B cell (primary cell): ENCODE data around the gene MAML2. TPM values are rescaled to one million over a fixed set of nuclear protein-coding genes. Genes with fewer than 3 reads are reported as not detected.

Experiments
- ATAC-seq: fragments of 200-7000 bp; cut with Tn5 transposase; one replicate; pipeline ENCODE4 v1.10.0; 2021; ENCODE audit warnings: low read depth, mild to moderate bottlenecking, moderate number of reproducible peaks, moderate library complexity
- CTCF ChIA-PET: fragments of 350-600 bp; sonication (Branson Sonifier 250); formaldehyde crosslinking; loops from one replicate; lab custom pipeline; 2021; ENCODE audit warnings: antibody characterized with exemption, inconsistent platforms; lab: Charles Lee
- POLR2A ChIA-PET: fragments of 350-600 bp; sonication (Branson Sonifier 250); formaldehyde crosslinking; loops from one replicate; lab custom pipeline; 2021; ENCODE audit warnings: antibody characterized with exemption; lab: Charles Lee
- DNase-seq: peaks from one replicate; pipeline ENCODE4 v3.0.0; 2013
- H2AFZ ChIP-seq: 2 replicates; pipeline ENCODE4 v1.6.1; 2012; ENCODE audit warnings: mild to moderate bottlenecking, low read depth, low read length; ENCODE audit not compliant: insufficient read depth, poor library complexity, severe bottlenecking
- H3K27ac ChIP-seq, 2 donors: 1 replicate in 1 of 2; 2 replicates in 1 of 2; pipeline ENCODE4 v1.5.1; 2012 to 2013; ENCODE audit warnings: low read length in 2 of 2, mild to moderate bottlenecking in 2 of 2, moderate library complexity in 1 of 2
- H3K27me3 ChIP-seq, 4 experiments: fragments of 200-600 bp in 1 of 4; sonication (generic) in 1 of 4; replicated peaks in 1 of 4; 1 replicate in 2 of 4; 2 replicates in 2 of 4; pipeline versions ENCODE4 v1.6.1 to v1.7.0; 2013 to 2016; ENCODE audit warnings: low read length in 3 of 4, mild to moderate bottlenecking in 2 of 4, mixed read lengths in 1 of 4, moderate library complexity in 1 of 4; ENCODE audit not compliant: insufficient read depth in 4 of 4, control insufficient read depth in 3 of 4; ENCODE audit errors: control extremely low read depth in 1 of 4
- H3K36me3 ChIP-seq, 2 experiments: replicated peaks in 1 of 2; 1 replicate in 1 of 2; 2 replicates in 1 of 2; pipeline versions ENCODE4 v1.6.1 to v1.7.1; 2013; ENCODE audit warnings: low read length in 1 of 2; ENCODE audit not compliant: insufficient read depth in 2 of 2, control insufficient read depth in 1 of 2; ENCODE audit errors: control extremely low read depth in 1 of 2, extremely low read depth in 1 of 2
- H3K4me1 ChIP-seq, 2 donors: fragments of 200-600 bp in 1 of 2; sonication (generic) in 1 of 2; 1 replicate in 1 of 2; 2 replicates in 1 of 2; pipeline versions ENCODE4 v1.5.1 to v1.6.1; 2013 to 2017; ENCODE audit warnings: low read length in 2 of 2; ENCODE audit not compliant: control insufficient read depth in 2 of 2, insufficient read depth in 2 of 2
- H3K4me2 ChIP-seq: replicated peaks from 2 replicates; pipeline ENCODE3; 2012; ENCODE audit warnings: mild to moderate bottlenecking, low read depth, low read length; ENCODE audit not compliant: poor library complexity, severe bottlenecking
- H3K4me3 ChIP-seq, 5 experiments: fragments of 200-600 bp in 1 of 5; sonication (generic) in 1 of 5; 1 replicate in 3 of 5; 2 replicates in 2 of 5; pipeline versions ENCODE4 v1.5.1 to v1.7.0; 2011 to 2016; ENCODE audit warnings: low read length in 4 of 5, mild to moderate bottlenecking in 4 of 5, low read depth in 2 of 5, control low read depth in 1 of 5, moderate library complexity in 1 of 5; ENCODE audit not compliant: insufficient read depth in 1 of 5; ENCODE audit errors: control extremely low read depth in 1 of 5, extremely low read depth in 1 of 5
- H3K79me2 ChIP-seq: fragments of 200-600 bp; sonication (generic); one replicate; pipeline ENCODE4 v1.6.0; 2016; ENCODE audit warnings: low read length; ENCODE audit not compliant: control insufficient read depth, insufficient read depth
- H3K9ac ChIP-seq: fragments of 200-600 bp; sonication (generic); 2 replicates; pipeline ENCODE4 v1.6.1; 2017; ENCODE audit warnings: mild to moderate bottlenecking, low read length, moderate library complexity
- H3K9me3 ChIP-seq, 3 donors: one replicate each; pipeline versions ENCODE4 v1.6.1 to v1.7.1; 2013; ENCODE audit warnings: low read length in 2 of 3; ENCODE audit not compliant: control insufficient read depth in 2 of 3, insufficient read depth in 1 of 3; ENCODE audit errors: control extremely low read depth in 1 of 3
- H4K20me1 ChIP-seq: 2 replicates; pipeline ENCODE4 v1.6.0; 2012; ENCODE audit warnings: mild to moderate bottlenecking, low read length; ENCODE audit not compliant: insufficient read depth, control insufficient read depth, poor library complexity, severe bottlenecking
- H3K27ac Mint-ChIP-seq: one replicate; pipeline ENCODE4 v1.8.0; 2021; ENCODE audit warnings: mixed read lengths
- H3K27me3 Mint-ChIP-seq: one replicate; pipeline ENCODE4 v1.8.0; 2021; ENCODE audit warnings: mixed read lengths
- H3K4me1 Mint-ChIP-seq: one replicate; pipeline ENCODE4 v1.8.0; 2021; ENCODE audit warnings: mixed read lengths
- H3K4me3 Mint-ChIP-seq: one replicate; pipeline ENCODE4 v1.8.0; 2021; ENCODE audit warnings: mixed read lengths
- H3K9me3 Mint-ChIP-seq: one replicate; pipeline ENCODE4 v1.8.0; 2022; ENCODE audit warnings: mixed read lengths; ENCODE audit not compliant: insufficient read depth
- EZH2 ChIP-seq: IDR thresholded peaks from 2 replicates; pipeline ENCODE4 v1.6.1; 2012; ENCODE audit warnings: borderline replicate concordance, low read depth, mild to moderate bottlenecking, moderate library complexity, low read length; ENCODE audit not compliant: insufficient read depth, poor library complexity, severe bottlenecking
- WGBS: methylation state at CpG from one replicate; pipeline ENCODE4 v1.1.5; 2013; ENCODE audit warnings: missing lambda C conversion rate; ENCODE audit not compliant: insufficient coverage; 5-methylcytosine and 5-hydroxymethylcytosine counted together
- intact Hi-C: fragments of 100-400 bp; cut with micrococcal nuclease; formaldehyde crosslinking; loops from one replicate; pipeline ENCODE4 v1.10.0; 2022
- polyA plus RNA-seq: library from polyadenylated mRNA; depleted of rRNA; stranded (reverse); fragments of >200 nt; gene quantifications from 2 replicates; pipeline ENCODE4 v1.2.3, GENCODE V29; 2012
- total RNA-seq, 2 donors: library from RNA; stranded (reverse); fragments of 120-200 nt in 1 of 2; gene quantifications; 1 replicate in 1 of 2; 2 replicates in 1 of 2; pipeline versions ENCODE4 v1.2.3 to v1.2.4, GENCODE V29; 2013 to 2022
- TF ChIP-seq, protein P1 (sequence below): fragments of 200-600 bp; IDR thresholded peaks from one replicate; pipeline ENCODE4 v1.8.0; 2022; ENCODE audit warnings: antibody characterized with exemption, mild to moderate bottlenecking

The MAML2 gene
- total and polyA plus RNA-seq, 2 donors (not counting 1 experiment from before 2014, with no cell fraction given) = 10.7 to 26.4 TPM

DNA sequence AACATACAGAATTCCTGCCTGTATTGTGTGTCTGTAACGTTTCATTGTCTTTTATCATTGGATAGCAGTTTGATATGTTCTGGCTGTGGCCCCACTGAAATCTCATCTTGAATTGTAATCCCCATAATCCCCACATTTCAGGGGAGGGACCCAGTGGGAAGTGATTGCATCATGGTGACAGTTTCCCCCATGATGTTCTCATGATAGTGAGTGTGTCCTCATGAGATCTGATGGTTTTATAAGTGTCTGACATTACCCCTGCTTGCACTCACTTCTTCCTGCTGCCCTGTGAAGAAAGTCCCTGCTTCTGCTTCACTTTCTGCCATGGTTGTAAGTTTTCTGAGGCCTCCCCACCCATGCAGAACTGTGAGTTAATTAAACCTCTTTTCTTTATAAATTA, 399.4 kb downstream of the MAML2 start:
- no peak overlapping the region for H3K27ac Mint-ChIP-seq
- Histone ChIP-seq H3K27me3 (no peaks in the 10 kb centered on the region), H3K36me3 (no peaks in the 10 kb centered on the region), H3K4me2 (no peak overlapping the region), H3K4me1 (no peaks in the 10 kb centered on the region), H4K20me1 (no peaks in the 10 kb centered on the region), H2AFZ (no peak overlapping the region), H3K27ac (no peak overlapping the region), H3K4me3 (no peak overlapping the region), H3K9me3 (peaks cover 0 to 17% (median 13%) of the 10 kb centered on the region in 3 donors), H3K9ac (no peak overlapping the region), H3K79me2 (no peaks in the 10 kb centered on the region)
- TF ChIP-seq EZH2 = no peak
- TF ChIP-seq, protein P1, sequence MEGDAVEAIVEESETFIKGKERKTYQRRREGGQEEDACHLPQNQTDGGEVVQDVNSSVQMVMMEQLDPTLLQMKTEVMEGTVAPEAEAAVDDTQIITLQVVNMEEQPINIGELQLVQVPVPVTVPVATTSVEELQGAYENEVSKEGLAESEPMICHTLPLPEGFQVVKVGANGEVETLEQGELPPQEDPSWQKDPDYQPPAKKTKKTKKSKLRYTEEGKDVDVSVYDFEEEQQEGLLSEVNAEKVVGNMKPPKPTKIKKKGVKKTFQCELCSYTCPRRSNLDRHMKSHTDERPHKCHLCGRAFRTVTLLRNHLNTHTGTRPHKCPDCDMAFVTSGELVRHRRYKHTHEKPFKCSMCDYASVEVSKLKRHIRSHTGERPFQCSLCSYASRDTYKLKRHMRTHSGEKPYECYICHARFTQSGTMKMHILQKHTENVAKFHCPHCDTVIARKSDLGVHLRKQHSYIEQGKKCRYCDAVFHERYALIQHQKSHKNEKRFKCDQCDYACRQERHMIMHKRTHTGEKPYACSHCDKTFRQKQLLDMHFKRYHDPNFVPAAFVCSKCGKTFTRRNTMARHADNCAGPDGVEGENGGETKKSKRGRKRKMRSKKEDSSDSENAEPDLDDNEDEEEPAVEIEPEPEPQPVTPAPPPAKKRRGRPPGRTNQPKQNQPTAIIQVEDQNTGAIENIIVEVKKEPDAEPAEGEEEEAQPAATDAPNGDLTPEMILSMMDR = no peak
- no peaks in the 10 kb centered on the region for H3K27me3 Mint-ChIP-seq
- peaks cover 9% of the 10 kb centered on the region for H3K9me3 Mint-ChIP-seq
- intact Hi-C loops = no loop called here
- no peak for ATAC-seq
- H3K4me3 Mint-ChIP-seq = no peak overlapping the region
- ChIA-PET CTCF (no interaction called here), POLR2A (no interaction called here)
- WGBS = no CpG with 5 or more reads among the region's 1 CpG
- no peak for DNase-seq
- no peaks in the 10 kb centered on the region for H3K4me1 Mint-ChIP-seq

DNA sequence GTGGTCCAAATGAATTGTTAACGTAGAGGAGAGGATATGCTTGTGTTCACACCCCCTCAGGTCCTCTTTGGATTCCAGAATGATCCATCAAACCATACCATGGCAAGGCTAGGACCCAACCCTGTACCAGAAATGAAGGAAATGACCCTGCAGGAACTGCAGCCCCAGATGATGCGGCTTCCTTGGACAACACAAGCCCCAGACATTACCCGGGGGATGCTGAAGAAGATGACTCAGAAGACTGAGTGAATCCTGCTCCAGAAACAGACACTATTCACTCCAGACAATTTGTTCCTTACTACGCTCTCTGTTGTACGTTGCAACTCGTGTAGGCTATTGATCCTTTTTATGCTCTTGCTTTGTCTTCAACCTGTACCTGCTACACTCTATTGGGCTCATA, 403.9 kb downstream of the MAML2 start:
- Histone ChIP-seq H3K27me3 (no peaks in the 10 kb centered on the region), H3K4me2 (no peak overlapping the region), H3K9ac (no peak overlapping the region), H3K4me3 (no peak overlapping the region), H2AFZ (no peak overlapping the region), H4K20me1 (no peaks in the 10 kb centered on the region), H3K79me2 (no peaks in the 10 kb centered on the region), H3K36me3 (no peaks in the 10 kb centered on the region), H3K9me3 (peaks cover 0 to 3% (median 0%) of the 10 kb centered on the region in 3 donors), H3K27ac (no peak overlapping the region), H3K4me1 (no peaks in the 10 kb centered on the region)
- ChIA-PET CTCF (no interaction called here), POLR2A (no interaction called here)
- H3K27me3 Mint-ChIP-seq = no peaks in the 10 kb centered on the region
- ATAC-seq (no peak), DNase-seq (no peak)
- no peak for TF ChIP-seq EZH2
- TF ChIP-seq, protein P1 = no peak
- H3K4me1 Mint-ChIP-seq = no peaks in the 10 kb centered on the region
- 85% methylated on average over 5 of the region's 6 CpGs for WGBS
- H3K9me3 Mint-ChIP-seq = peaks cover 5% of the 10 kb centered on the region
- no peak overlapping the region for H3K4me3 Mint-ChIP-seq
- intact Hi-C loops = no loop called here
- no peak overlapping the region for H3K27ac Mint-ChIP-seq
